Testis (tissue), 2 donors: Measurements from ENCODE around the gene PDXDC1.
"Not testable (repeated sequence)": the region's sequence is repeated elsewhere in the genome, so short reads cannot be mapped to it uniquely, and the experiment has no call there.

Source experiments
- CTCF ChIP-seq, 3 experiments: fragments of 450-650 bp in 2 of 3; fragments of 200-600 bp in 1 of 3; sonication (generic) in 1 of 3; IDR thresholded peaks; one replicate each; pipeline ENCODE4 v1.5.1; 2016 to 2019; ENCODE audit warnings: antibody characterized with exemption in 3 of 3, mild to moderate bottlenecking in 2 of 3, moderate library complexity in 1 of 3
- POLR2A ChIP-seq: fragments of 450-650 bp; IDR thresholded peaks from one replicate; pipeline ENCODE4 v1.6.1; 2017; ENCODE audit warnings: antibody characterized with exemption, mild to moderate bottlenecking, moderate library complexity

GRCh38 chr16:15005357-15006132 lies 30.7 kb downstream of the PDXDC1 start:
- not testable (repeated sequence) for TF ChIP-seq CTCF (IDR thresholded peaks at IDR 0.05); POLR2A
